AG09319 (cell line): ENCODE measurements around the gene AXL.
A peak's percentile ranks its signal among the peaks of the same experiment; 100 is the strongest.

Experiments
- DNase-seq: peaks from one replicate; pipeline ENCODE4 v3.0.0-alpha.2; 2010; ENCODE audit warnings: low read depth; ENCODE audit errors: extremely low read depth
- CTCF ChIP-seq: IDR thresholded peaks from 2 replicates; pipeline ENCODE4 v1.5.1; 2011; ENCODE audit warnings: low read depth, mild to moderate bottlenecking, inconsistent platforms, low read length, moderate library complexity

AXL gene

GRCh38 chr19:41308450-41309179 is 89.6 kb downstream of the AXL start:
- no peak for DNase-seq
- TF ChIP-seq CTCF, result peak; percentile 96

GRCh38 chr19:41309180-41310032 is 90.4 kb downstream of the AXL start:
- no peak for TF ChIP-seq CTCF
- no peak for DNase-seq

- TF ChIP-seq CTCF, result no peak
- peak; percentile 65 for DNase-seq
Measured at GRCh38 chr19:41310033-41310831, 91.2 kb downstream of the AXL start, which contains the start of gene CCDC97. TSS of gene CCDC97 (plus strand) at chr19:41310172. CDS start at chr19:41310311, 139 bp downstream.

- DNase-seq, result no peak
- TF ChIP-seq CTCF, result no peak
Measured at GRCh38 chr19:41311072-41311471, 92.0 kb downstream of the AXL start.
